Liver (tissue), 9 donors: Measurements from ENCODE around the gene VOPP1. TPM values are rescaled to one million over a fixed set of nuclear protein-coding genes. Genes with fewer than 3 reads are reported as not detected.

ENCODE experiments used
- DNase-seq: peaks from one replicate; pipeline ENCODE4 v3.0.0-alpha.2; 2017; ENCODE audit warnings: low spot score
- H3K27ac ChIP-seq, 2 donors: one replicate each; pipeline ENCODE4 v1.7.0; 2013; ENCODE audit warnings: inconsistent platforms in 2 of 2, low read length in 2 of 2, control low read depth in 1 of 2, low read depth in 1 of 2, mild to moderate bottlenecking in 1 of 2
- H3K27me3 ChIP-seq, 4 donors: one replicate each; pipeline versions ENCODE4 v1.6.1 to v1.7.0; 2013; ENCODE audit warnings: low read length in 3 of 4, inconsistent platforms in 1 of 4, mild to moderate bottlenecking in 1 of 4, moderate library complexity in 1 of 4; ENCODE audit not compliant: control insufficient read depth in 4 of 4, insufficient read depth in 4 of 4
- H3K36me3 ChIP-seq, 4 donors: one replicate each; pipeline versions ENCODE4 v1.6.1 to v1.7.0; 2013; ENCODE audit warnings: low read length in 3 of 4, mild to moderate bottlenecking in 3 of 4, low read depth in 1 of 4, moderate library complexity in 1 of 4; ENCODE audit not compliant: control insufficient read depth in 4 of 4, insufficient read depth in 3 of 4
- H3K4me1 ChIP-seq, 4 donors: one replicate each; pipeline versions ENCODE4 v1.6.1 to v1.7.0; 2013; ENCODE audit warnings: low read length in 3 of 4, mild to moderate bottlenecking in 3 of 4, moderate library complexity in 1 of 4; ENCODE audit not compliant: control insufficient read depth in 4 of 4, insufficient read depth in 4 of 4
- H3K4me3 ChIP-seq, 3 donors: one replicate each; pipeline versions ENCODE4 v1.6.1 to v1.7.0; 2013; ENCODE audit warnings: low read length in 3 of 3, control low read depth in 1 of 3, low read depth in 1 of 3, mild to moderate bottlenecking in 1 of 3
- H3K9ac ChIP-seq, 2 donors: one replicate each; pipeline ENCODE4 v1.7.0; 2013; ENCODE audit warnings: low read length in 2 of 2, mild to moderate bottlenecking in 2 of 2, moderate library complexity in 2 of 2, control low read depth in 1 of 2, low read depth in 1 of 2
- H3K9me3 ChIP-seq, 4 donors: one replicate each; pipeline versions ENCODE4 v1.6.1 to v1.7.0; 2013; ENCODE audit warnings: low read length in 3 of 4; ENCODE audit not compliant: control insufficient read depth in 4 of 4
- EGR1 ChIP-seq, 2 donors: IDR thresholded peaks; 2 replicates each; pipeline ENCODE4 v1.6.1; 2016 to 2018; ENCODE audit warnings: antibody characterized with exemption in 2 of 2, low read depth in 2 of 2
- FOXA1 ChIP-seq: IDR thresholded peaks from 2 replicates; pipeline ENCODE4 v1.6.1; 2016; ENCODE audit warnings: antibody characterized with exemption
- FOXA2 ChIP-seq: IDR thresholded peaks from 2 replicates; pipeline ENCODE4 v1.6.1; 2016; ENCODE audit warnings: antibody characterized with exemption
- HNF4A ChIP-seq, 2 donors: conservative IDR thresholded peaks; 2 replicates each; pipeline ENCODE4 v1.6.1; 2016; ENCODE audit warnings: antibody characterized with exemption in 2 of 2, mild to moderate bottlenecking in 2 of 2
- HNF4G ChIP-seq: IDR thresholded peaks from 2 replicates; pipeline ENCODE4 v1.6.1; 2016; ENCODE audit warnings: antibody characterized with exemption
- JUND ChIP-seq, 2 donors: IDR thresholded peaks; 2 replicates each; pipeline ENCODE4 v1.6.1; 2016; ENCODE audit warnings: antibody characterized with exemption in 2 of 2
- NR2F2 ChIP-seq: IDR thresholded peaks from 2 replicates; pipeline ENCODE4 v1.6.1; 2016; ENCODE audit warnings: antibody characterized with exemption
- RAD21 ChIP-seq, 2 donors: IDR thresholded peaks; 2 replicates each; pipeline ENCODE4 v1.6.1; 2016; ENCODE audit warnings: antibody characterized with exemption in 2 of 2, mild to moderate bottlenecking in 2 of 2
- RXRA ChIP-seq, 2 donors: IDR thresholded peaks; 2 replicates each; pipeline ENCODE4 v1.6.1; 2017 to 2018; ENCODE audit warnings: antibody characterized with exemption in 2 of 2, mild to moderate bottlenecking in 1 of 2
- SP1 ChIP-seq: IDR thresholded peaks from 2 replicates; pipeline ENCODE4 v1.6.1; 2018; ENCODE audit warnings: antibody characterized with exemption, mild to moderate bottlenecking
- TAF1 ChIP-seq: conservative IDR thresholded peaks from 2 replicates; pipeline ENCODE4 v1.6.1; 2016; ENCODE audit warnings: antibody characterized with exemption, mild to moderate bottlenecking
- YY1 ChIP-seq: IDR thresholded peaks from 2 replicates; pipeline ENCODE4 v1.6.1; 2016; ENCODE audit warnings: antibody characterized with exemption, mild to moderate bottlenecking
- WGBS: extraction: QIAGEN DNeasy Blood & Tissue Kit; methylation state at CpG from one replicate; pipeline ENCODE4 v1.1.7; 2013; 5-methylcytosine and 5-hydroxymethylcytosine counted together
- polyA plus RNA-seq, 2 donors: library from polyadenylated mRNA; stranded (reverse) in 1 of 2; unstranded in 1 of 2; fragments of 200-250 nt in 1 of 2; fragments of >200 nt in 1 of 2; fragmentation: Nextera tagmentation in 1 of 2; extraction: Ambion mirVana in 1 of 2; gene quantifications; one replicate each; pipeline versions ENCODE4 v1.2.1 to v1.2.3, GENCODE V29; 2013 to 2015
- total RNA-seq, 2 donors: library from RNA; depleted of rRNA; stranded (reverse); fragments of >200 nt; gene quantifications; one replicate each; pipeline ENCODE4 v1.2.3, GENCODE V29; 2014
- TF ChIP-seq, protein P1 (sequence below): IDR thresholded peaks from 2 replicates; pipeline ENCODE4 v1.6.1; 2016; ENCODE audit warnings: antibody characterized with exemption
- TF ChIP-seq, protein P2 (sequence below): IDR thresholded peaks from 2 replicates; pipeline ENCODE4 v1.6.1; 2016; ENCODE audit warnings: antibody characterized with exemption
- TF ChIP-seq, protein P3 (sequence below): IDR thresholded peaks from 2 replicates; pipeline ENCODE4 v1.6.1; 2016; ENCODE audit warnings: antibody characterized with exemption, mild to moderate bottlenecking
- TF ChIP-seq, protein P4 (sequence below): fragments of 150-350 bp; IDR thresholded peaks from 2 replicates; pipeline ENCODE4 v1.5.1; 2017; ENCODE audit warnings: improper control_type of control experiment, low read depth, low read length; ENCODE audit not compliant: missing input control
- donor health status: healthy.
- donor health status: healthy.
- donor health status: healthy.
- donor health status: healthy.
- donor health status: healthy.

VOPP1 gene
- total and polyA plus RNA-seq, 4 donors, result 11.5 to 23.8 (median 21.7) TPM

DNA sequence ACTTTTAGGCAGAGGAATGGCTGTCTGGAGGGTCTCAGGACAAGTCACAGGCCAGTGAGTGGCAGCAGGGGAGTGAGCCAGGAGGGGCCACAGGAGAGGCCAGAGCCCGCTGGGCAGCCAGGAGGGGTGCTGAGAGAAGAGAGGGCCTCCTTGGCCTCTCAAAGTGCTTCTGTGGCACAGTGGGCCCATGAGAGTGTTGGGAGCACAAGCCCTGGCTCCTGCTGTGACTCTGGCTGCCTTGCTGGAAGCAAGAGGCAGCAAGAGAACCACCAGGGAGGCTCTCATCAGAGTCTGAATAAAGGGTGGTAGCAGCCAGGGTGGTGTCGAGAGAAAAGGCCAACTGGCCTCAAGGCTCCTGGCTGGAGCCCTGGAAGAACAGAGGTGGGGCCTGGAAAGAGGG is 91.1 kb downstream of the VOPP1 start (continued):
- TF ChIP-seq RAD21 (IDR thresholded peaks at IDR 0.05), result no peak

DNA sequence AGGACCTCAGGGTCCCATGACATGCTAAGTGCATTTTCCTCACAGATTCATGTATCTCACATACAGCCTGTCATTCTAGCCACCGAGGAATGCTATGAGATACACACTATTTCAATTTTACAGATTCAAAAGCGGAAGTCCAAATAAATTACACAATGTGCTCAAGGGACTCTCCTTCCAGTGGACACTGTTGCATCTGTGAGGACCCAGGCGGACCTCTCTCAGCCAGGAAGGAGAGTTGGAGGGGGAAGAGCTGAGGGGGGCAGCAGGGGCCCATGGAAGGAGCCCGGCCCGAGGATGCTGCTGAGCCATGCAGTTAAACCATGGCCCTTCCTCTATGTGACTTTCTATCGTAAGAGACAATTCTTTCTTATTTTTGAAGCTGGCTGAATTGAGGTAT is 93.6 kb downstream of the VOPP1 start:
- DNase-seq, result no peak
- TF ChIP-seq, protein P1, sequence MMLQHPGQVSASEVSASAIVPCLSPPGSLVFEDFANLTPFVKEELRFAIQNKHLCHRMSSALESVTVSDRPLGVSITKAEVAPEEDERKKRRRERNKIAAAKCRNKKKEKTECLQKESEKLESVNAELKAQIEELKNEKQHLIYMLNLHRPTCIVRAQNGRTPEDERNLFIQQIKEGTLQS, result no peak
- TF ChIP-seq, protein P2, sequence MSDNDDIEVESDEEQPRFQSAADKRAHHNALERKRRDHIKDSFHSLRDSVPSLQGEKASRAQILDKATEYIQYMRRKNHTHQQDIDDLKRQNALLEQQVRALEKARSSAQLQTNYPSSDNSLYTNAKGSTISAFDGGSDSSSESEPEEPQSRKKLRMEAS, result no peak
- TF ChIP-seq FOXA2 (no peak), RAD21 (IDR thresholded peaks at IDR 0.05) (no peak), YY1 (no peak), HNF4A (conservative IDR thresholded peaks at IDR 0.05) (no peak), TAF1 (no peak), FOXA1 (no peak), NR2F2 (no peak), EGR1 (IDR thresholded peaks at IDR 0.05; ENCODE audit: low read depth in 2 of 2) (no peak), SP1 (no peak), JUND (IDR thresholded peaks at IDR 0.05) (no peak), HNF4G (no peak), RXRA (IDR thresholded peaks at IDR 0.05) (no peak)
- TF ChIP-seq, protein P3, sequence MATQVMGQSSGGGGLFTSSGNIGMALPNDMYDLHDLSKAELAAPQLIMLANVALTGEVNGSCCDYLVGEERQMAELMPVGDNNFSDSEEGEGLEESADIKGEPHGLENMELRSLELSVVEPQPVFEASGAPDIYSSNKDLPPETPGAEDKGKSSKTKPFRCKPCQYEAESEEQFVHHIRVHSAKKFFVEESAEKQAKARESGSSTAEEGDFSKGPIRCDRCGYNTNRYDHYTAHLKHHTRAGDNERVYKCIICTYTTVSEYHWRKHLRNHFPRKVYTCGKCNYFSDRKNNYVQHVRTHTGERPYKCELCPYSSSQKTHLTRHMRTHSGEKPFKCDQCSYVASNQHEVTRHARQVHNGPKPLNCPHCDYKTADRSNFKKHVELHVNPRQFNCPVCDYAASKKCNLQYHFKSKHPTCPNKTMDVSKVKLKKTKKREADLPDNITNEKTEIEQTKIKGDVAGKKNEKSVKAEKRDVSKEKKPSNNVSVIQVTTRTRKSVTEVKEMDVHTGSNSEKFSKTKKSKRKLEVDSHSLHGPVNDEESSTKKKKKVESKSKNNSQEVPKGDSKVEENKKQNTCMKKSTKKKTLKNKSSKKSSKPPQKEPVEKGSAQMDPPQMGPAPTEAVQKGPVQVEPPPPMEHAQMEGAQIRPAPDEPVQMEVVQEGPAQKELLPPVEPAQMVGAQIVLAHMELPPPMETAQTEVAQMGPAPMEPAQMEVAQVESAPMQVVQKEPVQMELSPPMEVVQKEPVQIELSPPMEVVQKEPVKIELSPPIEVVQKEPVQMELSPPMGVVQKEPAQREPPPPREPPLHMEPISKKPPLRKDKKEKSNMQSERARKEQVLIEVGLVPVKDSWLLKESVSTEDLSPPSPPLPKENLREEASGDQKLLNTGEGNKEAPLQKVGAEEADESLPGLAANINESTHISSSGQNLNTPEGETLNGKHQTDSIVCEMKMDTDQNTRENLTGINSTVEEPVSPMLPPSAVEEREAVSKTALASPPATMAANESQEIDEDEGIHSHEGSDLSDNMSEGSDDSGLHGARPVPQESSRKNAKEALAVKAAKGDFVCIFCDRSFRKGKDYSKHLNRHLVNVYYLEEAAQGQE, result no peak
- TF ChIP-seq, protein P4, sequence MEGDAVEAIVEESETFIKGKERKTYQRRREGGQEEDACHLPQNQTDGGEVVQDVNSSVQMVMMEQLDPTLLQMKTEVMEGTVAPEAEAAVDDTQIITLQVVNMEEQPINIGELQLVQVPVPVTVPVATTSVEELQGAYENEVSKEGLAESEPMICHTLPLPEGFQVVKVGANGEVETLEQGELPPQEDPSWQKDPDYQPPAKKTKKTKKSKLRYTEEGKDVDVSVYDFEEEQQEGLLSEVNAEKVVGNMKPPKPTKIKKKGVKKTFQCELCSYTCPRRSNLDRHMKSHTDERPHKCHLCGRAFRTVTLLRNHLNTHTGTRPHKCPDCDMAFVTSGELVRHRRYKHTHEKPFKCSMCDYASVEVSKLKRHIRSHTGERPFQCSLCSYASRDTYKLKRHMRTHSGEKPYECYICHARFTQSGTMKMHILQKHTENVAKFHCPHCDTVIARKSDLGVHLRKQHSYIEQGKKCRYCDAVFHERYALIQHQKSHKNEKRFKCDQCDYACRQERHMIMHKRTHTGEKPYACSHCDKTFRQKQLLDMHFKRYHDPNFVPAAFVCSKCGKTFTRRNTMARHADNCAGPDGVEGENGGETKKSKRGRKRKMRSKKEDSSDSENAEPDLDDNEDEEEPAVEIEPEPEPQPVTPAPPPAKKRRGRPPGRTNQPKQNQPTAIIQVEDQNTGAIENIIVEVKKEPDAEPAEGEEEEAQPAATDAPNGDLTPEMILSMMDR, result no peak
- no peak overlapping the region for H3K27ac ChIP-seq
- H3K36me3 ChIP-seq, result peaks cover 0 to 7% (median 2%) of the 10 kb centered on the region in 4 donors
- WGBS, result 92% methylated on average over 6 of the region's 6 CpGs
- no peaks in the 10 kb centered on the region for H3K27me3 ChIP-seq
- no peak overlapping the region for H3K4me3 ChIP-seq
- no peaks in the 10 kb centered on the region for H3K9me3 ChIP-seq
- no peaks in the 10 kb centered on the region for H3K4me1 ChIP-seq
- H3K9ac ChIP-seq, result no peak overlapping the region

DNA sequence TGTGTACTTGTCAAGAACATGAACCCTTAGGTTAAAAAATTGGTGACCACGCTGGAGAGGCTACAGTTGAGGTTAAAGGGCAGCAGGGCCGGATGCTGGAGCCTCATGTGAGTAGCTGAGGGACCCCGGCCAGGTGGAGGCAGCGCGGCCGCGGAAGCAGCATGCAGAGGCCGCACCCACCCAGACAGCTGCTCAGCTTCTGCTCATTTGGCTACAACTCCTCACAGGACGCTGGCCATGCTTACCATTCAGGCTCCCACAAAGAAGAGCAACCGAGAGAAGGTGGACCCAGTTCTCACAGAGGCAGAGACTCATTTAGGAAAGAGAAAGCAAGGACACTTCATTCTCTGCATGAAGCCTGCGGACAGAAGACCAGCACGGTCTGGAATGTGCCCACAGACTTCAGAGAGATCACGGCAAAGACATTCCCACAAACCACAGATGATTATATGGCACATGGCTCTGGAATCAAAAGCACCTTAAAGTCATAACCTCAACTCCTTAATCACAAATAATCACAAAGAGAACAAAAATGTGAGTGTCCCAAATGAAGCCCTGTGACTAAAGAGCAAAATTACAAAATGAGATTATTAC is 94.4 kb downstream of the VOPP1 start:
- no peak for TF ChIP-seq EGR1 (IDR thresholded peaks at IDR 0.05; ENCODE audit: low read depth in 2 of 2)
- no peak for TF ChIP-seq FOXA2
- TF ChIP-seq HNF4A (conservative IDR thresholded peaks at IDR 0.05), result no peak
- no peaks in the 10 kb centered on the region for H3K27me3 ChIP-seq
- no peak overlapping the region for H3K9ac ChIP-seq
- H3K36me3 ChIP-seq, result peaks cover 0 to 9% (median 3%) of the 10 kb centered on the region in 4 donors
- H3K27ac ChIP-seq, result no peak overlapping the region
- DNase-seq, result no peak
- no peaks in the 10 kb centered on the region for H3K4me1 ChIP-seq
- no peak overlapping the region for H3K4me3 ChIP-seq
- no peaks in the 10 kb centered on the region for H3K9me3 ChIP-seq
- 93% methylated on average over 13 of the region's 13 CpGs for WGBS
